GM23338 (cell line): ENCODE measurements around the gene LSM14A. TPM values are rescaled to one million over a fixed set of nuclear protein-coding genes. Genes with fewer than 3 reads are reported as not detected.

Experiments
- ATAC-seq: fragments of 200-7000 bp; cut with Tn5 transposase; 3 replicates; pipeline ENCODE4 v1.9.1; 2020
- DNase-seq: peaks from one replicate; pipeline ENCODE4 v3.0.0-alpha.2; 2015; ENCODE audit warnings: low spot score
- H2AFZ ChIP-seq: fragments of 200-600 bp; sonication (generic); 2 replicates; pipeline ENCODE4 v1.8.0; 2016; ENCODE audit warnings: antibody characterized with exemption, mild to moderate bottlenecking, moderate library complexity
- H3F3A ChIP-seq: fragments of 200-600 bp; sonication (generic); replicated peaks from 2 replicates; pipeline ENCODE4 v1.8.0; 2017; ENCODE audit warnings: antibody characterized with exemption, mixed run types, low read depth
- H3K27ac ChIP-seq: fragments of 200-600 bp; sonication (generic); 2 replicates; pipeline ENCODE4 v1.6.1; 2016; ENCODE audit warnings: low read depth
- H3K27me3 ChIP-seq: fragments of 200-600 bp; sonication (generic); 2 replicates; pipeline ENCODE4 v1.8.0; 2016; ENCODE audit warnings: mild to moderate bottlenecking, mixed run types, moderate library complexity; ENCODE audit not compliant: insufficient read depth
- H3K36me3 ChIP-seq: fragments of 200-600 bp; sonication (generic); 2 replicates; pipeline ENCODE4 v1.8.0; 2016; ENCODE audit warnings: mild to moderate bottlenecking; ENCODE audit not compliant: insufficient read depth
- H3K4me1 ChIP-seq: fragments of 200-600 bp; sonication (generic); 2 replicates; pipeline ENCODE4 v1.8.0; 2016; ENCODE audit warnings: mild to moderate bottlenecking, moderate library complexity; ENCODE audit not compliant: insufficient read depth
- H3K4me2 ChIP-seq: fragments of 200-600 bp; sonication (generic); 2 replicates; pipeline ENCODE4 v1.7.1; 2017; ENCODE audit warnings: mixed run types
- H3K4me3 ChIP-seq: fragments of 200-600 bp; sonication (generic); 2 replicates; pipeline ENCODE4 v1.6.1; 2016; ENCODE audit warnings: mixed run types
- H3K79me2 ChIP-seq: fragments of 200-600 bp; sonication (generic); replicated peaks from 2 replicates; pipeline ENCODE4 v1.8.0; 2017; ENCODE audit warnings: mild to moderate bottlenecking; ENCODE audit not compliant: insufficient read depth
- H3K9me2 ChIP-seq: fragments of 200-600 bp; sonication (generic); 2 replicates; pipeline ENCODE4 v1.8.0; 2017; ENCODE audit not compliant: insufficient read depth
- H4K20me1 ChIP-seq: fragments of 200-600 bp; sonication (generic); replicated peaks from 2 replicates; pipeline ENCODE4 v1.8.0; 2017; ENCODE audit warnings: mild to moderate bottlenecking; ENCODE audit not compliant: insufficient read depth
- H3K27ac Mint-ChIP-seq: 2 replicates; pipeline ENCODE4 v1.8.0; 2020; ENCODE audit warnings: inconsistent platforms, mild to moderate bottlenecking, moderate library complexity, mixed read lengths
- H3K27me3 Mint-ChIP-seq: 3 replicates; pipeline ENCODE4 v1.8.0; 2022; ENCODE audit warnings: low read depth, mild to moderate bottlenecking, moderate library complexity, mixed read lengths, inconsistent platforms; ENCODE audit not compliant: insufficient read depth, poor library complexity
- H3K36me3 Mint-ChIP-seq: 3 replicates; pipeline ENCODE4 v1.8.0; 2021; ENCODE audit warnings: low read depth, mild to moderate bottlenecking, inconsistent platforms, moderate library complexity, mixed read lengths
- H3K4me1 Mint-ChIP-seq: 3 replicates; pipeline ENCODE4 v1.8.0; 2020; ENCODE audit warnings: mild to moderate bottlenecking, inconsistent platforms, mixed read lengths
- H3K4me3 Mint-ChIP-seq: 3 replicates; pipeline ENCODE4 v1.8.0; 2021; ENCODE audit warnings: moderate library complexity, mild to moderate bottlenecking, inconsistent platforms, mixed read lengths
- H3K9me3 Mint-ChIP-seq: 3 replicates; pipeline ENCODE4 v1.8.0; 2020; ENCODE audit warnings: moderate library complexity, mild to moderate bottlenecking, inconsistent platforms, mixed read lengths
- CTCF ChIP-seq, 2 experiments: fragments of 200-600 bp in 1 of 2; sonication (generic) in 1 of 2; conservative IDR thresholded peaks; 2 replicates each; pipeline versions ENCODE4 v1.5.1 to v1.6.1; 2016 to 2017; ENCODE audit warnings: antibody characterized with exemption in 2 of 2, low read depth in 2 of 2, mild to moderate bottlenecking in 2 of 2, moderate library complexity in 1 of 2
- EZH2 ChIP-seq: fragments of 200-600 bp; sonication (generic); IDR thresholded peaks from one replicate; pipeline ENCODE4 v1.8.0; 2017; ENCODE audit warnings: antibody characterized with exemption, mild to moderate bottlenecking, low read depth; ENCODE audit not compliant: unreplicated experiment
- EZH2phosphoT487 ChIP-seq: fragments of 200-600 bp; sonication (generic); IDR thresholded peaks from one replicate; pipeline ENCODE4 v1.8.1; 2018; ENCODE audit warnings: antibody characterized with exemption; ENCODE audit not compliant: unreplicated experiment
- JUNB ChIP-seq: IDR thresholded peaks from one replicate; pipeline ENCODE4 v1.6.1; 2016; ENCODE audit warnings: antibody characterized with exemption; ENCODE audit not compliant: unreplicated experiment
- NANOG ChIP-seq: IDR thresholded peaks from 2 replicates; pipeline ENCODE4 v1.6.1; 2016; ENCODE audit warnings: antibody characterized with exemption, borderline replicate concordance
- POLR2AphosphoS5 ChIP-seq: IDR thresholded peaks from 2 replicates; pipeline ENCODE4 v1.6.1; 2016; ENCODE audit warnings: antibody characterized with exemption, low read depth
- STAT1 ChIP-seq: IDR thresholded peaks from one replicate; pipeline ENCODE4 v1.6.1; 2016; ENCODE audit warnings: antibody characterized with exemption; ENCODE audit not compliant: unreplicated experiment
- ZNF114 ChIP-seq: fragments of 250-450 bp; sonication (Bioruptor Pico); IDR thresholded peaks from 2 replicates; pipeline ENCODE4 v1.5.0; 2020; ENCODE audit warnings: mild to moderate bottlenecking, moderate library complexity
- ZNF331 ChIP-seq: fragments of 250-450 bp; sonication (Bioruptor Pico); IDR thresholded peaks from 2 replicates; pipeline ENCODE4 v1.5.0; 2020; ENCODE audit warnings: low read depth, mild to moderate bottlenecking, moderate library complexity
- ZNF462 ChIP-seq: fragments of 250-450 bp; sonication (Bioruptor Pico); IDR thresholded peaks from 2 replicates; pipeline ENCODE4 v1.5.0; 2020; ENCODE audit warnings: mild to moderate bottlenecking, moderate library complexity
- polyA plus RNA-seq: library from polyadenylated mRNA; unstranded; fragments of >200 nt; fragmentation: Nextera tagmentation; extraction: Ambion mirVana; gene quantifications from 2 replicates; pipeline ENCODE4 v1.2.1, GENCODE V29; 2016
- total RNA-seq: library from RNA; depleted of rRNA; stranded (reverse); fragments of >200 nt; shearing (Covaris generic); gene quantifications from 2 replicates; pipeline ENCODE4 v1.2.3, GENCODE V29; 2014

The LSM14A gene
- total and polyA plus RNA-seq, 2 experiments from 2014 or later: 109 to 166 TPM

- no peak for TF ChIP-seq EZH2phosphoT487
- TF ChIP-seq ZNF462 (CRISPR knock-in tag): no peak
- no peak for TF ChIP-seq STAT1
- TF ChIP-seq POLR2AphosphoS5: no peak
- TF ChIP-seq NANOG: no peak
- no peak for TF ChIP-seq ZNF114 (CRISPR knock-in tag)
- no peak for TF ChIP-seq JUNB
- no peak for TF ChIP-seq ZNF331 (CRISPR knock-in tag)
Measured at GRCh38 chr19:34243876-34244578, 71.7 kb downstream of the LSM14A start (continued).

GRCh38 chr19:34244611-34245299 is 72.5 kb downstream of the LSM14A start:
- Histone ChIP-seq H3K4me3 (no peak overlapping the region), H3K36me3 (no peaks in the 10 kb centered on the region), H3K4me1 (no peaks in the 10 kb centered on the region), H4K20me1 (no peaks in the 10 kb centered on the region), H3K27me3 (no peaks in the 10 kb centered on the region), H3F3A (no peaks in the 10 kb centered on the region), H3K79me2 (no peaks in the 10 kb centered on the region), H3K4me2 (no peak overlapping the region), H3K9me2 (0 out of 2 replicates have a peak, but pooled peaks cover 6% of the 10 kb centered on the region), H2AFZ (no peak overlapping the region), H3K27ac (no peak overlapping the region)
- Mint-ChIP-seq H3K4me1 (peaks cover 3% of the 10 kb centered on the region; the same call in 2 of the 3 replicates), H3K27me3 (peaks cover 15% of the 10 kb centered on the region), H3K27ac (no peak overlapping the region), H3K4me3 (no peak overlapping the region), H3K9me3 (no peaks in the 10 kb centered on the region; the same call in 1 of the 3 replicates), H3K36me3 (no peaks in the 10 kb centered on the region)
- ATAC-seq: no peak
- no peak for DNase-seq
- TF ChIP-seq EZH2 (no peak), CTCF (conservative IDR thresholded peaks at IDR 0.05; ENCODE audit: low read depth in 2 of 2) (peak in 1 of 2 experiments; percentile 24; a peak in 2 of 4 replicates)
